ENCODE measurements around the gene PPM1L.

Gene PPM1L

DNA sequence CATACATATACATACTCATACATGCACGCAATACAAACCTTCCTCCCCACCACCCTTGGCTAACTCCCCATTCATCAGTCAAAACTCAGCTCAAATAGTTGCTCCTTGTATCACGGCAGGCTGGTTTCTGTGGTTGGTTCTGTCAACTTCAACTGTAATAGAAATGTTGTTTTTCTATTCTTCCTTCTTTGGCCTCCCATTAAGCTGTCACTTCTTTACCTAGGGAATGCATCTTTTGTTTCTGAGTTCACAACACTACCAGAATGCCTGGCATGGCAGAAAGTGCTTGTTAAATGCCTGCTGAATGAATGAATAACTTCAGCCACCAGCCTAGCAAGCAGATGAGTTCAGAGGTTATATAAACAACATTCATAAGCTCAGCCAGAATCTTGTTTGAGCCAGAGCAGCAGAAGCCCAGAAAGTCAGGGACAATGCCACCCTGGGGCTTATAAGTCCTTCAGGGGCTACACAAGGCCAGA, 286.0 kb downstream of the PPM1L start:
- no peak for DNase-seq (ENCODE audit: low spot score)

DNA sequence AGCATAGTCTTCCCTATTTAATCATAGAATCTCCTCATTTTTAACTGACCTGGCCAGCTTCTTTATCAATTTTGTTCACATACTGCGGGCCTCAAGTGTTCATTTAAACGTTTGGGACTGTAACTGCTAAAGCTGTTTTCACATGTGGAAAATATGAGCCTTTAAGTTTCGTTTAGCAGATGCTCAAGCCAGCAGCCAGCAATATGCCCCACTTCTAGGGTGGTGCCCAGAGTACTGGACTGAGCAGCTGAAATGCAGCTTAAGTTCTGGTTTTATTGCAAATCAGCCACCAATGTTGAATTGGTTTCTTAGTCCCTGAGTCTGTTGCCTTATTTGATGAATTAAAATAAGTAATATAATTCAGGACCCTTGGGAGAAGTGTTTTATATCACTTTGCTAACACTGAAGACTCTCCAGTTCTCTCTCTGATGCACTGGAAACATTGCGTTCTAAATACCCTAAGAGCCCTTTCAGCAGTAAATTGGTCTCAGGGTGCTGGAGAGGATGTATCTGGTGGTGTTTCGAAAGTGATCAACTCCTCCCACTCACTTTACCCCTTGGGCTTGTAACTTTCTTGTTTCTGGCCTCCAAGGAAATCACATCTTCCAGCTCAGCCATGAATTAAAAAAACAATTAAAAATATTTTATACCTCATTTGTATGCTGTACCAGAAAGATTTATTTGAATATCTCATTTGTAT, 287.5 kb downstream of the PPM1L start:
- DNase-seq (ENCODE audit: low spot score) = no peak

DNA sequence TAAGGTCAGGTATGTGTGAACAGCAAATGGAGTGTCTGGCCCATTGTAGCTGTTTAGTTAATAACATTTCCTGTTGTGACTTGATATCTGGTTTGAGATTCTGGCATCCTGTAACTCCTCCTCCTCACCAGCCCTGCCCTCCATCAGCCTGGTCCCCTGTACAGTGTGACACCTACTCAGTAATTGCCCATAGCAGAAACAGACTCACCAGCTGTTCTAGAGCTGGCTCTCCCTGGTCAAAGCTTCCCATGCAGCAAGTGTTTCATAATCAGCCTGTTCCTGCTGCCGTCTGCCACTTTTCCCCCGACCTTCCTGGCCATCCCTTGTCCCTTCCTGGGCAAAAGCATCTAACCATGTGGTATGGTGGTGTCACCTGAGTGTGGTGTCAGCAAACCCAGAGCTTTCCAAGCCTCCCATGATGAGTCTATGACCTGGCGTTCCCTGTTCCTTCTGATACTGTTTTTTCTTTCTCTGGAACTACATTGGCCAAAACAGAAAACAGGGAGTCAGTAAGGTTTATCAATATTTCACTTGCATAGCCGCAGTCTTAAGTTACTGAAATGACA, 293.7 kb downstream of the PPM1L start:
- no peak for DNase-seq (ENCODE audit: low spot score)

DNA sequence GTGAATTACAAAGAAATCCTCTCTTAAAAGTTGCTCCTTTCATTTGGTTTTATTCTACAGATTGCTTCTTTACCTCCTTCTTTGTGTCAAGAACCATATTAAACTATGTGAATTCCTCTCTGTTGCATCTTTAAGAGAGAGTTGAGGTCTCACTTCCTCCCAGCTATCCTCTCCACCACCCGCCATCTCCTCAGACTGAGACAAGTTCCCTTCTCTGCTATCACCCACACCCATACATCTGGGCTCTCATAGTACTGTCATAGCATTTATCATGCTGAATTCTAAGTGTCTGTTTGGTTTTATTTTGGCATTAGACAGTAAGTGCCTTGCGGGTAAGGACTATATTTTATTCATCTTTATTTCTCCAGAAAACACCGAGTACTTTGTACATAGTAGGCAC, 294.9 kb downstream of the PPM1L start:
- no peak for DNase-seq (ENCODE audit: low spot score)

GRCh38 chr3:161051856-161052255, 295.8 kb downstream of the PPM1L start:
- no peak for DNase-seq (ENCODE audit: low spot score)

DNA sequence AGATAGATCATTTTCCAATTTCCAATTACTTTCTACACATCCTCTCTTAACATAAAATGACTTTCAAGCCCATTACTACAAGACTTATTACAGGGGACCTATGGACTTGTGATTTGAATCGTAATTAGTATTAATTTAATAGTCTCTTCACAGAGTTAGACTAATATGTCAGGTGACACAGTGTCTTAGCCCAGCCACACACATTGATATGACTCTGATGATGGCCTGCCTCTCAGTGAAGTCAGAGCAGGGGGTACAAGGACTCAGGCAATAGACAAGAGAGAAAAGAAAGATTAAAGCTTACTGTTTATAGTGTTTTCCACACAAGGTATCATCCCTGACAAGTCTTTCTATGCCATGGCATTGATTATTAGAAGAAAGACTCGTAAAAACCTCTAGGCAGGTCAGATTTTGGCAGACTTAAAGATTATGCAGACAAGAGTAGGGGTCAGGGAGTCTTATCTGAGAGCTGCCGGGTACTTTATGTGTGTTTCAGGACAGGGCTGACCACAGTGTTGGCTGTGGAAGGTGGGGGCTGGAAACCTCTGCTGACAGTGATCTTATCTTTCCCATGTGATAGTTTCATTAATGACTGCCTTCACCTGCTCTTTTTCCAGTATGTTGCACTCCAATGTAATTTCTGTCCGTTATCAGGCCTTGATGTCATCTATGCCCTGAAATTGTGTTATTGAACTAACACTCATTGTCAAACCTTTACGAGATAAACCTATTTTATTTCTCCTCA, 299.0 kb downstream of the PPM1L start:
- DNase-seq (ENCODE audit: low spot score) = no peak

DNA sequence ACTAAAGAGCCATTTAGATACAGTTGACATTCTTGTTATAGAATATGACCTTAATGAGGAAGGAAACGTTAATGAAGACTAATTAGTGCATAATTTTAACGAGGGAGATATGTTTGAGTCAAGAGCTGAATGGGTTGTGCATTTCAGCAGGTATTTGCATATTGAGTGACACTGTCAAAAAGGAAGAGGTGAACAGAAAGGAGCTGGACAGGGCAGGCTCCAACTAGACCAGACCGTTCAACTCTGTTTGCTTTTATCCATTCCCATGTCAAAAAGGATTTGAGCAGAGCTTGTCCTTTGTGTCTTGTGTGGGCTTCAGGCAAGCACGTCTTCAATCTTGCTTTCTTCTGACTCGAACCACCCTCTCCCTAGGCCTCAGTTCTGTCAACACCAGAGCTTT, 308.4 kb downstream of the PPM1L start:
- DNase-seq (ENCODE audit: low spot score) = no peak

DNA sequence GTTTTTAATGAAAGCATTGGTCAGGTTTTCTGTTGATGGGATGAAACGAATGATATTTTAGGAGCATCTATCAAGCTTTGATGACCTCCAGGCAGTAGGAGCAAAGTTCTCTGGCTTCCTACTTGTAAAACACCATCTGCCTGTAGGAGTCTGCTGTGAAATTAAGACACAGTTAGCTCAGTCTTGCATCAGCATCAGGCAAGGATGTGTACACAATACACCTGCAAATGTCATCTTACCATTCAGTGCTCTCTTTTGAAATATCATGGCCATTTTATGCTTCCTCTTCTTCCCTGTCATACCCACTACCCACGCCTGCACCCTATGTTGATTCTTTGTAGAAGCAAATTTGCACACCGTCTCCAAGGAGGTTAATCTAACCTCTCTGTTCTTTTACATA, 310.9 kb downstream of the PPM1L start:
- no peak for DNase-seq (ENCODE audit: low spot score)

DNA sequence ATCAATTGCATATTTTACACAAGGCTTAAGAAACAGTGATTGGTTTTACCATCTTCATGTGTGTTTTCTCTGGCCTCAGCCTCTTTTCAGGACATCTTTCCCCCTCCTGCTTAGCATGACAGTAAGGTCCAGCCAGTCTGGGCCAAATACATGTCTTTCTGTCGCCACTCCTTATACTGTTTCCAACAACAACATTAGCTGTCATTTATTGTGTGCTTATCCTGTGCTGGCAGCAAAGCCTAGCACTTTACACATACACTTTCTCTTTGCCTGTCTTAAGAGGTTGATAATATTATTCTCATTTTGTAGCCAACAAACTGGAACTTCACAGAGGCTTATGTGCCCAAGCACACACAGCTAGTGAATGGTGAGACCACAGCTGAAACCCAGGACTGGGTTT, 311.3 kb downstream of the PPM1L start:
- no peak for DNase-seq (ENCODE audit: low spot score)

DNA sequence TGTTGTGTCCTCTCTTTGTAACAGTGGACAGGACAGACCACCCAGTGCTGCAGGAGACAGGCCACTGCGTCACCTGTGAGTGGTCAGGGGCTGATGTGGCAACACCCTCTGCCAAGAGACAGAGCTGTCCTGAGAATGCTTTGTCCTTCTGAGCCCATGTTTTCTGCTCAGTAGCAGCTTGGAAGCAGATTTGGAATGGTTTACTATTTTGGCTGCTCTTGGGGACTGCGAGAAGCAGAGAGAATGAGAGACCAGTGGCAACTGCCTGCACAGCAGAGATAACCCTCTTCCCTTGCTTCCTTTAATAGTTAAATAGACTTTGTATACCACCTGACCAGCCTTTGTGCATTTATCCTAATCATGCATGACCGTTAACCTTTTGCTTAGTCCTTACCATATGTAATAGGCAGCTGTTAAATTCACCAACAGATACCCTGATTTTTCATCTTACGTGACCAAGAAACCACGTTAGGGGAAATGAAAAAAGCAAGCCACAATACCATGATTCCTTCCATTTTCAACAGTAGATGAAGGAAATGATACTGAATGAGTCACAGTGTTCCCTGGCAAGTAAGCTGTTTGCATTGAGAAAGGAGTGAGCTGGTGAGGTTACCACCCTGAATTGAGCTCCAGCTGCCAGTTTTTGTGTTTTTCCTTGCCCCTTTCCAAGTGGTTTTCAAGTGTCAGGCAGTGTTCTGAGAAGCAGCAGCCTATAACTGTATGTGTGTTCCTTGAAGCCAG, 313.6 kb downstream of the PPM1L start:
- no peak for DNase-seq (ENCODE audit: low spot score)

DNA sequence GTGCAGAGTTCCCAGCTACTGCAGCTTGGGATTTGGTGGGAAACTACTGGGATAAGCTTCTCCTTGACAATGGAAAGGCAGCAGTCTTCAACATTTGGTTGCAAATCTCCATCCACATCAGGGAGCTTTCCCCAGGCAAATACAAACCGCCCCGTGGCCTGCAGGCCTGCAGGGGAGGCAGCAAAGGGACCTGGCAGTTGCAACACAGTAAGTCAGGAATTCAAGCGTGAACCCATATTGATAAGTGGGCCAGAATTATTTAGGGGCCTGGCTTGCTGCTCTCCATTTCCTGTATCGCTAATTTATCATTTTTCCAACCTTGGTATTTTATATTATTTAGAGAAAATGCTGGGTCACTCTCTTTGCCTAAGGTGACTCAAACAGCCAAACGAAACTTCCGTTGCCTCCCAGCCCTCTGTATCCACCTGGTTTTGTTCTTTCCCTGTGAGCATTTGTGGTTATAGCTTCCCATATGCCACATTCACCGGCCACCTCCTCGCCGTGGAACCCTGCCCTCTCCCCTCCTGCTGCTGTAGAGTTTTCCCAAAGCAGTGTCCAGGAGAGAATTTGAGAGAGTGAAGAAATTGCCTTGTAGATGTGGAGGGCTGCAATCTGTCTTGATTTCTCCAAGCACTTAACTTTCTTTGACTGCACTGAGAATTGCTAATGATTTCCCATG, 314.4 kb downstream of the PPM1L start:
- DNase-seq (ENCODE audit: low spot score) = no peak

DNA sequence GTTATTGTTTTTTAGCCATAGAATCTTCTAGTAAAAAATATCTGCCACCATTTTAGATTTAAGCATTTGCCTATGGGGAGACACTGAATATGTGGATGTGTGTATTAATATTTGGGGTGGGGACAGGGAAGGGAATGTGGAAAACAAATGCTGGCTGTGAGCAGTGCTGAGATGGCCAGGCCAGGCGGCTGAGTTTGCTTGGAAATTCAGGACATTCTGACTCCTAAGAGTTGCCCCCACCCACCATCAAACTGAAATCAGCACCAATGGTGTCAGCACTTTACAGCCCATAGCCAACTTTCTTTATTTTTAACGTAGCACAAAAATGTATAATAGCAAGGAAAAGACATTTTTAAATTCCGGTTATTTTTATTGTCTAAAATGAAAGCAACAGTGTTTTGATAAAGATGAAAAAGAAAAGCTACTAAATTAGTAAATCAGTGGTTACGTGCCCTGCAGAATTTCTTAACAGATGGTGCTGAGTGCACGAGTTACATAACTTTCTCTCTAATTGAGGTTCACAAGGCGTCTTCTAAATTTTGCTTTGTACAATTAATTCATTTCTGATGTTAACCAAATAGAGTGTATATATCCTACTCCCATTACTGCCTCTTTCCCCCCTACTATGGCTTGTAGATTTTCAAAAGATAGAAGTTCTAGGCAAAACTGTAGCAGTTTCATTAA, 315.1 kb downstream of the PPM1L start:
- no peak for DNase-seq (ENCODE audit: low spot score)

DNA sequence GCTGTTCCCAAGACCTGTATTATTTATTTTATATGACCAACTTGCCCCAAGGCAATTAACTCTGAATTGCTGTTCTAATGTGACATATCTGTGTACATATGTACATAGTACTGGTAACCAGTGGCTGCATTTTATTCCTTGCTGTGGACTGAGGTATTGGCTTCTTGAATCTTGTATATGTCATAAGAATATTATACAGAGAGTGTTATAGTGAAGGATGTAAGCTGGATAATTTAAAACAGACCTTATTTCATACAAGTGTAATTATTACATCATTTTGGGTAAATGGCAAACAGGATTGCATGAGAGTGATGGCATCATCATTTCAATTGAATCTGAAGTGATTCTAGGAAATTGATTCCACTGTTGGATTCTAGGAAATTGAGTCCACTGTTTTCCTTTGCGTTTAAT, 316.2 kb downstream of the PPM1L start:
- DNase-seq (ENCODE audit: low spot score) = no peak

- DNase-seq (ENCODE audit: low spot score) = no peak
Measured at GRCh38 chr3:161072751-161073150, 316.7 kb downstream of the PPM1L start.

GRCh38 chr3:161073181-161073580, 317.1 kb downstream of the PPM1L start:
- DNase-seq (ENCODE audit: low spot score) = no peak

DNA sequence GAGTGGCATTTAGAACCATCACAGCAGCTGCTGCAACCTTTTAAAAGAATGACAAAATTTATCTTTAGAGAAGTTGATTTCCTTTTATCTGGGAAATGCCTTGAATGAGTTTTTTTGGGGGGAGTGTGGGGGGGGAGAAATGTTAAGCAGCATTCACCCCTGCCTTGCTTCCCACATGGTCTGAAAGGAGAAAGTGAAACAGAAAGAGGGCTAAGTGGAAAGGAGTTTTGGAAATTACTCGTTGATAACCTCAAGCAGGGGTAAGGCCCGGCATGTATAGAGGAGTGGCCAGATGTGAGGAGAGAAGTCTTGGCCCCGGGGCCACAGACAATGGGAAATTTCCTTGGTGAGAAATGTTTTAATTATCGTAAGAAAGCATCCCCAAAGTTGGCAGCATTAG, 325.6 kb downstream of the PPM1L start:
- no peak for DNase-seq (ENCODE audit: low spot score)

GRCh38 chr3:161082063-161082462, 326.0 kb downstream of the PPM1L start:
- no peak for DNase-seq (ENCODE audit: low spot score)

GRCh38 chr3:161083131-161083530, 327.1 kb downstream of the PPM1L start:
- no peak for DNase-seq (ENCODE audit: low spot score)

GRCh38 chr3:161084277-161084676, 328.2 kb downstream of the PPM1L start:
- no peak for DNase-seq (ENCODE audit: low spot score)

DNA sequence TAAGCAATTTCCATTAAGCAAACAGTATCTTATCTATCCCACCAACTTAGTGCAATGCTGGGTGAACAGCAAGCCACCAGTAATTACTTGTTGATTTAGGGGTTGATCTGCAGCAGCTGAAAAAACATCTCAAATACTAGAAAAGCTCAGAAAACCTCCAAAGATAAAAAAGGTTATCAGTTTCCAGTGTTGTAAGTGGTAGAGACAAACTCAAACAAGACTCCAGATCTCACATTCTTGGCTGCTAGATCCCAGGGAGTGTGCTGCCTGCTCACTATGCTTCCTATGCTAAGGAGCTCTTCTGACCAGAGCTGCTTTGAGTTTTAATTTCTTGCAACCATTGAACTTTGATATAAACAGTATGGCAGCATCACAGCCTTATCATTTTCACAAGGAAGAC, 337.9 kb downstream of the PPM1L start:
- DNase-seq (ENCODE audit: low spot score) = no peak

DNA sequence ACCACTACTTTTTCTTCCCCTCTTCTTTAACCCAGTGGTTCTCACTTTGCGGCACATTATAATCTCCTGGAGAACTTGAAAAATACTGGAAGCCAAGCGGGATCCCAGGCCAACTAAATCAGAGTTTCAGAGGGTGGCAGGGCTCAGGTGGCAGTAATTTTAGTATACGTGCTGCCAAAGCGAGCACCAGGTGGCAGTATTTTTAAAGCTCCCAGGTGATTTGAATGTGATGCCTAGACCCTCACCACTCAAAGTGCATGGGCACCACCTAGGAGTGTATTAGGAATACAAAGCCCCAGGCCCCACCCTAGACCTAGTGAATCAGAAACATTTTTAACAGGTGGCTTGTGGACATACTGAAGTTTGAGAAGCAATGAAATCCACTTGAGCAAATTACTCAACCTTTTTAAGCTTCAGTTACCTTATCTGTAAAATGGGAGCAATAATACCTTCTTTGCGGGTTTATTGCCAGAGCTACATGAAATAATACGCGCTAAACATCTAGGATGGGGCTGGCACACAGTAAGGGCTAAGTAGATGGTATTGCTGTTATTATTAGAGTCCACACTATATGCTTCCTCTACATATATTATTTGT, 340.8 kb downstream of the PPM1L start:
- DNase-seq (ENCODE audit: low spot score) = peak; percentile 3
